Right lobe of liver (tissue), 4 donors: ENCODE data around the gene SULF2.

ENCODE experiments used
- CTCF ChIP-seq, 4 donors: fragments of 200-600 bp in 3 of 4; fragments of 450-650 bp in 1 of 4; IDR thresholded peaks; one replicate each; pipeline versions ENCODE4 v1.5.1 to v1.8.0; 2016 to 2022; ENCODE audit warnings: antibody characterized with exemption in 4 of 4, mild to moderate bottlenecking in 2 of 4
- POLR2A ChIP-seq: fragments of 450-650 bp; IDR thresholded peaks from one replicate; pipeline ENCODE4 v1.6.1; 2017; ENCODE audit warnings: antibody characterized with exemption, mild to moderate bottlenecking
- donor health status: DM: no; HTN: no; CAD: no.
- donor health status: DM: no; HTN: no; CAD: no.
- donor health status: DM: no; HTN: yes; CAD: no.

- TF ChIP-seq CTCF (IDR thresholded peaks at IDR 0.05) (no peak), POLR2A (no peak)
Measured at GRCh38 chr20:47682028-47682783, 103.1 kb downstream of the SULF2 start.
